ENCODE measurements around the gene SERPINA1. TPM values are rescaled to one million over a fixed set of nuclear protein-coding genes. Genes with fewer than 3 reads are reported as not detected.

The SERPINA1 gene
- total and polyA plus RNA-seq, 10 of the 15 experiments (the other 5 are each of a cell fraction or from before 2014, with no cell fraction given): 0.16 to 6.6 (median 0.53) TPM

- TF ChIP-seq ZBTB40 (IDR thresholded peaks at IDR 0.05; ENCODE audit: borderline replicate concordance) (no peak), RBBP5 (conservative IDR thresholded peaks at IDR 0.05) (no peak), IRF4 (IDR thresholded peaks at IDR 0.05; ENCODE audit: low read depth, low read length) (no peak), ZNF24 (IDR thresholded peaks at IDR 0.05) (no peak), HDAC2 (IDR thresholded peaks at IDR 0.05) (no peak), TCF7 (IDR thresholded peaks at IDR 0.05; ENCODE audit: borderline replicate concordance) (no peak)
These were observed 5.1 kb upstream of the SERPINA1 start (continued) for GRCh38 chr14:94393474-94393873.

- ChIA-PET POLR2A (no interaction called here), RAD21 (ENCODE audit: unreplicated experiment) (no interaction called here), SMC1A (ENCODE audit: uncharacterized antibody, unreplicated experiment) (no interaction called here), CTCF (no interaction called here)
- Histone ChIP-seq H3K4me2 (ENCODE audit: control insufficient read depth, insufficient read depth) (no peak overlapping the region), H3K4me3 (no peak overlapping the region), H3K27me3 (replicated peaks in 1 of 2; ENCODE audit: control insufficient read depth in 2 of 2, insufficient read depth in 2 of 2, low read length in 1 of 2) (no peaks in the 10 kb centered on the region), H3K36me3 (ENCODE audit: control insufficient read depth in 2 of 2, insufficient read depth in 2 of 2, low read length in 1 of 2) (no peaks in the 10 kb centered on the region), H3K79me2 (ENCODE audit: control insufficient read depth, insufficient read depth, low read length) (no peaks in the 10 kb centered on the region), H4K20me1 (ENCODE audit: control insufficient read depth, insufficient read depth) (no peaks in the 10 kb centered on the region; the same call in 1 of the 2 replicates), H3K9me3 (replicated peaks; ENCODE audit: control insufficient read depth, insufficient read depth, low read length) (no peaks in the 10 kb centered on the region), H3K9ac (ENCODE audit: control insufficient read depth, insufficient read depth, low read length) (no peak overlapping the region), H3K4me1 (ENCODE audit: control insufficient read depth, insufficient read depth, low read length) (no peaks in the 10 kb centered on the region; the same call in 1 of the 2 replicates), H2AFZ (ENCODE audit: control insufficient read depth, low read depth, low read length) (no peak overlapping the region), H3K27ac (ENCODE audit: control insufficient read depth, insufficient read depth) (no peak overlapping the region)
- FAIRE-seq (peak; percentile 86), DNase-seq (ENCODE audit: low read depth, low spot score) (peak; percentile 38), ATAC-seq (peak; percentile 54)
- TF ChIP-seq BACH1 (IDR thresholded peaks at IDR 0.05; ENCODE audit: borderline replicate concordance): no peak
- no peak for TF ChIP-seq RUNX3 (IDR thresholded peaks at IDR 0.05; ENCODE audit: low read length)
- TF ChIP-seq ZNF384 (IDR thresholded peaks at IDR 0.05; ENCODE audit: borderline replicate concordance, low read depth, low read length): peak; percentile 64
- TF ChIP-seq ZNF24 (IDR thresholded peaks at IDR 0.05): peak; percentile 95
- no peak for TF ChIP-seq HDAC6 (IDR thresholded peaks at IDR 0.05; ENCODE audit: unreplicated experiment)
- no peak for TF ChIP-seq MYC (IDR thresholded peaks at IDR 0.05; ENCODE audit: insufficient read depth, insufficient read length, insufficient replicate concordance, low read length, severe bottlenecking)
- TF ChIP-seq SMARCA5 (IDR thresholded peaks at IDR 0.05): no peak
- TF ChIP-seq SPI1 (IDR thresholded peaks at IDR 0.05; ENCODE audit: borderline replicate concordance, insufficient read depth, low read depth, low read length): peak; percentile 18; the same call in 1 of the 2 replicates
- BruUV-seq (replicated peaks): no TSS peak
- WGBS (ENCODE audit: insufficient coverage, insufficient replicate concordance, low lambda C conversion rate, missing lambda C conversion rate): 18% methylated on average over 5 of the region's 5 CpGs
- intact Hi-C loops (cut with micrococcal nuclease; ENCODE audit: unreplicated experiment): no loop called here
- in situ Hi-C loops (cut with MboI): no loop called here
These were observed 4.1 kb upstream of the SERPINA1 start for GRCh38 chr14:94392510-94392935.
